NT2/D1 (cell line): ENCODE results near the gene ANK3.
A peak's percentile ranks its signal among the peaks of the same experiment; 100 is the strongest.

Experiments
- DNase-seq: peaks from one replicate; pipeline ENCODE4 v3.0.0-alpha.2; 2011; ENCODE audit warnings: low read depth, low spot score
- H3K27me3 ChIP-seq: 2 replicates; pipeline ENCODE4 v1.6.0; 2011; ENCODE audit warnings: mild to moderate bottlenecking; ENCODE audit not compliant: insufficient read length, insufficient read depth
- H3K36me3 ChIP-seq: 2 replicates; pipeline ENCODE4 v1.6.1; 2011; ENCODE audit warnings: mild to moderate bottlenecking, low read length, mixed read lengths; ENCODE audit not compliant: insufficient read depth, insufficient read length
- H3K4me1 ChIP-seq: 2 replicates; pipeline ENCODE4 v1.5.1; 2011; ENCODE audit not compliant: insufficient read depth, insufficient read length
- H3K4me3 ChIP-seq: 2 replicates; pipeline ENCODE4 v1.5.1; 2011; ENCODE audit warnings: low read depth; ENCODE audit not compliant: insufficient read length
- H3K9ac ChIP-seq: 2 replicates; pipeline ENCODE4 v1.6.0; 2011; ENCODE audit warnings: low read depth; ENCODE audit not compliant: insufficient read length
- H3K9me3 ChIP-seq: 2 replicates; pipeline ENCODE4 v1.5.1; 2011; ENCODE audit warnings: mild to moderate bottlenecking, low read length; ENCODE audit not compliant: insufficient read depth
- SUZ12 ChIP-seq: IDR thresholded peaks from 2 replicates; pipeline ENCODE4 v1.6.1; 2011; ENCODE audit not compliant: insufficient read length, insufficient read depth; ENCODE audit errors: extremely low read depth
- YY1 ChIP-seq: IDR thresholded peaks from 2 replicates; pipeline ENCODE4 v1.6.1; 2011; ENCODE audit not compliant: insufficient read length, insufficient read depth
- ZNF274 ChIP-seq: IDR thresholded peaks from 2 replicates; pipeline ENCODE4 v1.6.1; 2011; ENCODE audit warnings: mild to moderate bottlenecking, low read depth, low read length

The ANK3 gene

DNA sequence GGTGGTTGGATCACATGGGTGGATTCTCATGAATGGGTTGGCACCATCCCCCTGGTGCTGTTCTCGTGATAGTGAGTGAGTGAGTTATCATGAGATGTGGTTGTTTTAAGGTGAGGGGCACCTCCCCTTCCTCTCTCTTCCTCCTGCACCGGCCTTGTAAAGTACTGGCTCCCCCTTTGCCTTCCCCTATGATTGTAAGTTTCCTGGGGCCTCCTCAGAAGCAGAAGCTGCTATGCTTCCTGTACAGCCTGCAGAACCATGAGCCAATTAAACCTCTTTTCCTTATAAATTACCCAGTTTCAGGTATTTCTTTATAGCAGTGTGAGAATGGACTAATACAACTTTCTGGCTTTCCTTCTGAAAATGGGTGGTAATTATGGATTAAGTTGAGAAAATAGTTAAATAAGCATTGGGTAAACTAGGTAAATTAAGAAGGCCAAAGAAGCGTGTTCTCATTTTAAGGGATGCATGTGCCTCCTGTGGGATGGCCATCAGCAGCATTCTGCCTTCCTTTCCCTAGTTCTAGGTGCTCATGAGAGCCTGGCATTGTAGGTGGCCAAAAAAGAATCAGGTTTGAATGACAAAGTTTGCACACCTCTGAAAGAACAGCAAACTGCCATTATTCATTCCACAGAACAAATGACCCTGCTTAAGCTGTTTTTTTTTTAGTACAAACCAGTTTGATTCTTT is 242.0 kb downstream of the ANK3 start:
- Histone ChIP-seq H3K9ac (no peak overlapping the region), H3K9me3 (peaks cover 5% of the 10 kb centered on the region; the same call in 1 of the 2 replicates), H3K27me3 (no peaks in the 10 kb centered on the region), H3K4me1 (no peaks in the 10 kb centered on the region), H3K4me3 (no peak overlapping the region), H3K36me3 (no peaks in the 10 kb centered on the region)
- no peak for DNase-seq
- TF ChIP-seq SUZ12 = no peak
- TF ChIP-seq YY1 = no peak
- TF ChIP-seq ZNF274 = no peak

DNA sequence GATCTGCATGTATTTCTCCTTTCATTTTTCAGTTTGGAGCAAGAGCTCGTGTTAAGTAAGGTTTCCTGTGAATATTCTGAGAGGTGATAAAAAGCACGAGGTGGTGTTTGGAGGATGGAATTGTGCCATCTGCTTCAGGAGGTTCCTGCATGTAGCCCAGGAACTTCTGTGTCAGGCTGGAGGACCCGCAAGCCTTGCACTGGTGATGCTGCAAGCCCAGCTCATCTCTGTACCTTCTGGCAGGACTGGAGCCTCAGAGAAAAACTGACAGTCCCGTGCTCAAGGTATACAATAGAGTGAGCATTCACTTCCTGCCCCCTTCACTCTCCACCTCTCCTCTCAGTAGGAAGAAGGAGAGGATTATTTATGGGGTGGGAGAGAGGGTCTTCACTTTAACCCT is 242.7 kb downstream of the ANK3 start:
- H3K9me3 ChIP-seq = peaks cover 5% of the 10 kb centered on the region; the same call in 1 of the 2 replicates
- H3K9ac ChIP-seq = no peak overlapping the region
- no peaks in the 10 kb centered on the region for H3K27me3 ChIP-seq
- DNase-seq = no peak
- H3K4me1 ChIP-seq = no peaks in the 10 kb centered on the region
- no peak overlapping the region for H3K4me3 ChIP-seq
- H3K36me3 ChIP-seq = no peaks in the 10 kb centered on the region
- TF ChIP-seq SUZ12 (no peak), ZNF274 (no peak), YY1 (no peak)

DNA sequence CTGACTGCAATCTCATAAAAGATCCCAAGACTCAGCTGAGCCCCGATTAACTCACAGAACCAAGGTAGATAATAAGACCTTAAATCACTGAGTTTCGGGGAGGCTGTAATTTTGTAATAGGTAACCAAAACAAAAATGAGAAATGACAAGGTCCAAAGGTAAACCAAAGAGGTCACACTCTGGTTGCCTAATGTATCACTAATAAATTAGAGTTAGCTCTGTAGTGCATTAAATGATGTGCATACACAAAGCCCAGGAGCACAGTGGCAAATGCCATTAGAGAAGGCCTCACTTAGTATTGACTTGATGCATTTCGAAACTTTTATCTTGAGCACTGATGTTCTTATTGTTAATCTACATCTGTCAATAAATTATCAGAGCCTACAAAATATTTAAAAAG is 245.6 kb downstream of the ANK3 start:
- no peak for DNase-seq
- no peaks in the 10 kb centered on the region for H3K36me3 ChIP-seq
- no peak overlapping the region for H3K4me3 ChIP-seq
- TF ChIP-seq YY1 (no peak), ZNF274 (no peak), SUZ12 (no peak)
- H3K4me1 ChIP-seq = no peaks in the 10 kb centered on the region
- no peaks in the 10 kb centered on the region for H3K27me3 ChIP-seq
- no peaks in the 10 kb centered on the region for H3K9me3 ChIP-seq
- no peak overlapping the region for H3K9ac ChIP-seq

DNA sequence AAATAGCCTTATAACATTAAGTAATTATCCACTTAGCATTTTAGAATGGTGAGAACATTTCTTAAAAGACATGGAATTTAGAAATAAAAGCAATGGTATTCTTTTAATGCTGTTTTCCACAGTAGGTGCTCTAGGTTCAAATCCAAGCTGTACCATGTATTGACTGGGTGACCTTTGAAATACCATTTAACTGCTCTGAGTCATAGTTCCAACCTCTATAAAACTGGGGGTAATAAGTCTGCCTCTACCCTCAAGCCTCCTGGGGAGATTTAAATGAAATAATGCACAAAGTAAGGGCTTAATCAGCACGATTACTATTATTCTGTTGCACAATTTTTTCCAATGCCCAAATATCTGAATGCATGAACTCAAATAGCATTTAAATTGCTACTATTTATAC is 246.9 kb downstream of the ANK3 start:
- DNase-seq = no peak
- H3K27me3 ChIP-seq = no peaks in the 10 kb centered on the region
- H3K36me3 ChIP-seq = no peaks in the 10 kb centered on the region

DNA sequence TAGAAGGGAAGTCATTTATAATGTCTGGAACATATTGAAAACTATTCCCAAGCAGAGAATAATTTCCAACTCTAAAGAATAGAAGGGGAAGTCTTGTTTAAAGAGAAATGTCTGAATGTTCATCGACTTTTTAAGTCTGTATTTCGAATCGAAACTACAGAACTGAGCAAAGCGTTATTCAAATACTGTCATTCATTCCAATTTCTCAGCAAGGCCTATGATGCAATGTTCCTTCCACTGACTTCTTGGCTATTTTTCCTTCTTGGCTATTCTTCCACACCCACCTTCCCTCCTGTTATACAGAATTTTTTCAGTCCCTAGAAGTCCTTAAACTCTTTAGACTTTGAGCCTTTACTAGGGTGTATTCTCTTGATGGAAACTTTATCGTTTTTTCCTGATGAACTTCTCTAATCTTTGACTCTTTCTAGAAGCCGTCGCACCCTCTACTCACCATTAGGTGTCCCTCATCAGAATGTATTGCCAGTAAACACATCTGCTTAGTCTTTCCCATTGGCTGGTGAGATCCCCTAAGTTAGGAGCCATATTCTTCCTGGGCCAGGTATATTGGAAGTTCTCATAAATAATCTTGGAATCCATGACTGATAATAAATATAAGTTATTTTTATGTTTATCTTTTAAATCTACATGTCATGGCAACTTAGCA is 247.6 kb downstream of the ANK3 start:
- no peaks in the 10 kb centered on the region for H3K4me1 ChIP-seq
- no peak for DNase-seq

More for the DNA sequence above, 246.9 kb downstream of the ANK3 start:
- no peak overlapping the region for H3K9ac ChIP-seq
- no peaks in the 10 kb centered on the region for H3K9me3 ChIP-seq
- H3K4me3 ChIP-seq = no peak overlapping the region
- no peaks in the 10 kb centered on the region for H3K4me1 ChIP-seq
- TF ChIP-seq ZNF274 (no peak), YY1 (no peak), SUZ12 (no peak)

DNA sequence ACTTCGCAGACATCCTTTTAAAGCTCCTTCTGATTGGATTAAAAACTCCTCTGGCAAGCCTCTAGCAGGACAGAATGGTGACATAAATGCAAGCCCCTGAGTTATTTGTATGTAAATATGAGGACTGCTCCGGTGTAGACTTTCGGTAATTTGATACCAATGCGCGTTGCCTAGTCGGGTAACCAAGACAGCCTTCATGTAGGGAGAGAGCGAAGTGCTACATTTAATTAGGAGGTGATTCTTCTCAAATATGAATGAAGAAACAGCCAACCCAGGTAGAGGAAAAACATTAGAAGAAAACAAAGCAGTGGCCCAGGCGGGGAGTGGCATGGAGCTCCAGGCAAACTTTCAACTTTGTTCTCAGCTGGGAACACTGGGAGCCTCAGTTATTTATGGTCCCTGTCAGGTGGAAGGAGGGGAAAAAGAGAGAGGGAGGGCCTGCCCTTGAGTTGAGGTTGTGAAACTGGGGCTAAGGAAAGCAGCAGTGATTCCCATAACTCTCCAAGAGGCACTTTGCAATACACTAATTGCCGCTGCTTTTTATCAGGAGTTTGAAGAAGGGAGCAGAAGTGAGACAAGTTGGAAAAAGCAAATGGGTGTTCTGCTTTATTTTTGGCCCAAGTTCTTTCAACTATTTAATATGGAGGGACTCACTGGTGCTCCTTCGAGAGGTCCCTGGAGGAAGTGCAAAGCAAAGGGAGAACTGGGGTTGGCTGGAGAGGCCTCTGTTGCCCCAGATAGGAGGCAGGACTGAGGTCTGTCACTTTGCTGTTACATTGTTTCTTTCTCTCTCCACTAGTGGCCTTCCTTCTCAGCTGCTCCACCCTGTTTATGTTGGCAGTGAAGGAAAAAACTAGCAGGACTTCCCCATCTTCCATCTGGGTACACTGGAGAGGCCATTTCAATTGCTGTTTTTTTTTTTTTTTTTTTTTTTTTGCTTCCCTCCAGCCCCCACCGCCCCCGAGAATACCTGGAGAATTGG is 248.7 kb downstream of the ANK3 start:
- Histone ChIP-seq H3K27me3 (no peaks in the 10 kb centered on the region), H3K4me3 (peak overlapping the region; percentile 54), H3K36me3 (no peaks in the 10 kb centered on the region), H3K9ac (peak overlapping the region; percentile 65), H3K9me3 (no peaks in the 10 kb centered on the region), H3K4me1 (no peaks in the 10 kb centered on the region)
- peak; percentile 65 for DNase-seq
- TF ChIP-seq ZNF274 = no peak
- TF ChIP-seq SUZ12 = no peak
- no peak for TF ChIP-seq YY1

More for the DNA sequence above, 247.6 kb downstream of the ANK3 start:
- no peaks in the 10 kb centered on the region for H3K9me3 ChIP-seq
- H3K36me3 ChIP-seq = no peaks in the 10 kb centered on the region
- no peak overlapping the region for H3K9ac ChIP-seq
- H3K4me3 ChIP-seq = no peak overlapping the region
- H3K27me3 ChIP-seq = no peaks in the 10 kb centered on the region
- TF ChIP-seq SUZ12 = no peak
- TF ChIP-seq ZNF274 = no peak
- TF ChIP-seq YY1 = no peak
